Smooth muscle cell (in vitro differentiated cells): Measurements from ENCODE around the gene SLC35A3. TPM values are rescaled to one million over a fixed set of nuclear protein-coding genes. Genes with fewer than 3 reads are reported as not detected.

Source experiments
- DNase-seq: peaks from one replicate; lab custom pipeline; 2025; ENCODE audit not compliant: unreplicated experiment; lab: John Stamatoyannopoulos, UW
- H2AFZ ChIP-seq: fragments of 200-600 bp; sonication (generic); 2 replicates; pipeline ENCODE4 v1.6.0; 2016; ENCODE audit warnings: antibody characterized with exemption, low read depth, mild to moderate bottlenecking
- H3F3A ChIP-seq: fragments of 200-600 bp; sonication (generic); 2 replicates; pipeline ENCODE4 v1.6.0; 2017; ENCODE audit warnings: antibody characterized with exemption, low read depth
- H3K27ac ChIP-seq: fragments of 200-600 bp; sonication (generic); 2 replicates; pipeline ENCODE4 v1.5.1; 2016; ENCODE audit warnings: low read depth, mild to moderate bottlenecking
- H3K27me3 ChIP-seq: fragments of 200-600 bp; sonication (generic); 2 replicates; pipeline ENCODE4 v1.6.1; 2016; ENCODE audit warnings: low read depth, mild to moderate bottlenecking
- H3K36me3 ChIP-seq: fragments of 200-600 bp; sonication (generic); 2 replicates; pipeline ENCODE4 v1.5.1; 2016; ENCODE audit warnings: low read depth
- H3K4me1 ChIP-seq: fragments of 200-600 bp; sonication (generic); 2 replicates; pipeline ENCODE4 v1.5.1; 2016; ENCODE audit warnings: low read depth
- H3K4me2 ChIP-seq: fragments of 200-600 bp; sonication (generic); 2 replicates; pipeline ENCODE4 v1.6.0; 2016; ENCODE audit warnings: mild to moderate bottlenecking
- H3K4me3 ChIP-seq: fragments of 200-600 bp; sonication (generic); 2 replicates; pipeline ENCODE4 v1.5.1; 2016; ENCODE audit warnings: mild to moderate bottlenecking
- H3K79me2 ChIP-seq: fragments of 200-600 bp; sonication (generic); 2 replicates; pipeline ENCODE4 v1.6.0; 2016; ENCODE audit warnings: low read depth, mild to moderate bottlenecking
- H3K9ac ChIP-seq: fragments of 200-600 bp; sonication (generic); 2 replicates; pipeline ENCODE4 v1.6.0; 2016; ENCODE audit warnings: low read depth
- H3K9me3 ChIP-seq: fragments of 200-600 bp; sonication (generic); replicated peaks from 2 replicates; pipeline ENCODE4 v1.5.1; 2016; ENCODE audit warnings: low read depth
- H4K20me1 ChIP-seq: fragments of 200-600 bp; sonication (generic); 2 replicates; pipeline ENCODE4 v1.6.0; 2016; ENCODE audit warnings: low read depth
- CTCF ChIP-seq: fragments of 200-600 bp; sonication (generic); IDR thresholded peaks from 2 replicates; pipeline ENCODE4 v1.5.1; 2017; ENCODE audit warnings: borderline replicate concordance, mild to moderate bottlenecking, antibody characterized with exemption; ENCODE audit not compliant: insufficient read depth, poor library complexity, severe bottlenecking
- WGBS: methylation state at CpG from one replicate; pipeline ENCODE4 v1.1.7; 2016; ENCODE audit warnings: low lambda C conversion rate; 5-methylcytosine and 5-hydroxymethylcytosine counted together
- polyA plus RNA-seq: library from polyadenylated mRNA; unstranded; fragments of >200 nt; fragmentation: Nextera tagmentation; extraction: Ambion mirVana; gene quantifications from 2 replicates; pipeline ENCODE4 v1.2.1, GENCODE V29; 2016
- total RNA-seq: library from RNA; depleted of rRNA; stranded (reverse); fragments of >200 nt; gene quantifications from 2 replicates; pipeline ENCODE4 v1.2.3, GENCODE V29; 2014

SLC35A3 gene
- total and polyA plus RNA-seq, 2 experiments from 2014 or later = 8.2 to 33.5 TPM

DNA sequence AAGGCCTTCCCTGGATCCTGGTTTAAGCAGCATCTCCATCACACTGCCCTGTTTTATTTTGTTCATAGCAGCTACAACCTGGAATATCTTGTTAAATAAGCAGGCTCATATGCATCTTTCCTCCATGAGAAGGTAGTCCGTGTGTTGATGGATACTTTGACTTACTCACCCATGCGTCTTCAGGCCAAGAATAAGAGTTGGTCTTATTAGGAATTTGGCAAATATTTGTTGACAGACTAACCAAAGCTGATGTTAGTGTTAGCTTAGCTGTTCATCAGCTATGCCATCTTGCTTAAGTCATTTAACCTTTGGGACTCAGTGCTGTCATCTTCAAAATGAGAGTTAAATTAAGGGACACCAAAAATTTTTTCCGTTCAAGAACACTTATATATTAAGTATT, 103.7 kb downstream of the SLC35A3 start:
- TF ChIP-seq CTCF = no peak
- peaks cover 3% of the 10 kb centered on the region for H3F3A ChIP-seq
- no peak overlapping the region for H3K4me2 ChIP-seq
- H3K4me3 ChIP-seq = no peak overlapping the region
- H3K79me2 ChIP-seq = no peaks in the 10 kb centered on the region
- H3K27me3 ChIP-seq = no peaks in the 10 kb centered on the region
- no peak overlapping the region for H2AFZ ChIP-seq
- no peak overlapping the region for H3K27ac ChIP-seq
- H3K36me3 ChIP-seq = peaks cover 16% of the 10 kb centered on the region
- peaks cover 30% of the 10 kb centered on the region for H4K20me1 ChIP-seq
- no peak for DNase-seq
- H3K9ac ChIP-seq = no peak overlapping the region
- 94% methylated on average over 3 of the region's 3 CpGs for WGBS
- no peaks in the 10 kb centered on the region for H3K9me3 ChIP-seq
- H3K4me1 ChIP-seq = no peaks in the 10 kb centered on the region

GRCh38 chr1:100074604-100075395, 105.0 kb downstream of the SLC35A3 start:
- no peak overlapping the region for H3K9ac ChIP-seq
- no peaks in the 10 kb centered on the region for H3K4me1 ChIP-seq
- WGBS = 91% methylated on average over 11 of the region's 11 CpGs
- H3K4me2 ChIP-seq = no peak overlapping the region
- H3K79me2 ChIP-seq = no peaks in the 10 kb centered on the region
- peaks cover 3% of the 10 kb centered on the region for H3F3A ChIP-seq
- no peak for DNase-seq
- no peak overlapping the region for H2AFZ ChIP-seq
- no peak overlapping the region for H3K27ac ChIP-seq
- TF ChIP-seq CTCF = no peak
- H3K9me3 ChIP-seq = no peaks in the 10 kb centered on the region
- H3K27me3 ChIP-seq = no peaks in the 10 kb centered on the region
- peaks cover 18% of the 10 kb centered on the region for H4K20me1 ChIP-seq
- H3K4me3 ChIP-seq = no peak overlapping the region
- peaks cover 14% of the 10 kb centered on the region for H3K36me3 ChIP-seq

DNA sequence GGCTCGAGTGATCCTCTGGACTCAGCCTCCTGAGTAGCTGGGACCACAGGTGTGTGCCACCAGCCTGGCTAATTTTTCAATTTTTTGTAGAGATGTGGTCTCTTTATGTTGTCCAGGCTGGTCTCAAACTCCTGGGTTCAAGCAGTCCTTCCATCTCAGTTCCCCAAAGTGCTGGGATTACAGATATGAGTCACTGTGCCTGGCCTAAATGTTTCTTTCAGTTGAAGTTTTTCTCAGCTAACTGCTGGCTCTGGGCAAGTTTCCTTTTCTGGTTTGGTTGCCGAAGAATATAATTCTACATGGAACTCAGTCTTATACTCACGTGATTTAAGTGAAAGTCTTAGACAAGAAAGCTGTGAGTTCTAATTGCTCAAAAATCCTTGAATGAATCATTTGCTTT, 106.0 kb downstream of the SLC35A3 start:
- H3K4me2 ChIP-seq = no peak overlapping the region
- H3K36me3 ChIP-seq = peaks cover 18% of the 10 kb centered on the region
- no peak overlapping the region for H2AFZ ChIP-seq
- peaks cover 21% of the 10 kb centered on the region for H4K20me1 ChIP-seq
- H3K4me3 ChIP-seq = no peak overlapping the region
- 82% methylated on average over 3 of the region's 3 CpGs for WGBS
- TF ChIP-seq CTCF = no peak
- no peaks in the 10 kb centered on the region for H3K79me2 ChIP-seq
- no peaks in the 10 kb centered on the region for H3K9me3 ChIP-seq
- H3K9ac ChIP-seq = no peak overlapping the region
- peaks cover 3% of the 10 kb centered on the region for H3F3A ChIP-seq
- peak overlapping the region; percentile 23 for H3K27ac ChIP-seq
- no peaks in the 10 kb centered on the region for H3K4me1 ChIP-seq
- DNase-seq = no peak
- H3K27me3 ChIP-seq = no peaks in the 10 kb centered on the region

- peaks cover 3% of the 10 kb centered on the region for H3F3A ChIP-seq
- H3K9me3 ChIP-seq = no peaks in the 10 kb centered on the region
- H2AFZ ChIP-seq = no peak overlapping the region
- H3K4me3 ChIP-seq = no peak overlapping the region
- no peaks in the 10 kb centered on the region for H3K27me3 ChIP-seq
- peaks cover 22% of the 10 kb centered on the region for H4K20me1 ChIP-seq
- no peak for TF ChIP-seq CTCF
- 82% methylated on average over 2 of the region's 2 CpGs for WGBS
- H3K4me2 ChIP-seq = no peak overlapping the region
- no peaks in the 10 kb centered on the region for H3K4me1 ChIP-seq
- H3K27ac ChIP-seq = no peak overlapping the region
- H3K79me2 ChIP-seq = no peaks in the 10 kb centered on the region
- no peak overlapping the region for H3K9ac ChIP-seq
- no peak for DNase-seq
- H3K36me3 ChIP-seq = peaks cover 22% of the 10 kb centered on the region
Observed at GRCh38 chr1:100076319-100076718, 106.5 kb downstream of the SLC35A3 start.
